ENCODE results near the gene BCL11A. TPM values are rescaled to one million over a fixed set of nuclear protein-coding genes. Genes with fewer than 3 reads are reported as not detected.
A peak's percentile ranks its signal among the peaks of the same experiment; 100 is the strongest.

The BCL11A gene
- total and polyA plus RNA-seq, 5 donors from 2014 or later = 0.17 to 2.0 (median 0.30) TPM; not detected in 1

GRCh38 chr2:60509066-60509465 is 44.4 kb downstream of the BCL11A start:
- Histone ChIP-seq H3K9me3 (ENCODE audit: control insufficient read depth in 2 of 2, low read length in 2 of 2) (no peaks in the 10 kb centered on the region), H3K4me3 (ENCODE audit: low read depth, low read length) (no peak overlapping the region), H3K27me3 (ENCODE audit: control insufficient read depth, insufficient read depth, low read length) (no peaks in the 10 kb centered on the region), H3K4me1 (ENCODE audit: control insufficient read depth, insufficient read depth, low read length, poor library complexity, severe bottlenecking) (no peaks in the 10 kb centered on the region), H3K36me3 (ENCODE audit: control insufficient read depth, insufficient read depth, low read length) (no peaks in the 10 kb centered on the region), H3K27ac (ENCODE audit: insufficient read depth, low read length, poor library complexity, severe bottlenecking) (no peak overlapping the region)
- DNase-seq (no peak), ATAC-seq (ENCODE audit: low read depth in 2 of 2) (no peak)
- Mint-ChIP-seq H3K9me3 (peaks cover 0 to 2% (median 0%) of the 10 kb centered on the region in 7 donors), H3K27me3 (peaks cover 30% of the 10 kb centered on the region), H3K4me3 (no peak overlapping the region), H3K27ac (no peak overlapping the region), H3K36me3 (no peaks in the 10 kb centered on the region), H3K4me1 (no peaks in the 10 kb centered on the region)

GRCh38 chr2:60508339-60508917 is 45.0 kb downstream of the BCL11A start:
- Mint-ChIP-seq H3K9me3 (peaks cover 0 to 2% (median 0%) of the 10 kb centered on the region in 7 donors), H3K27me3 (peaks cover 30% of the 10 kb centered on the region), H3K27ac (no peak overlapping the region), H3K4me1 (no peaks in the 10 kb centered on the region), H3K4me3 (no peak overlapping the region), H3K36me3 (no peaks in the 10 kb centered on the region)
- DNase-seq = no peak
- Histone ChIP-seq H3K9me3 (ENCODE audit: control insufficient read depth in 2 of 2, low read length in 2 of 2) (no peaks in the 10 kb centered on the region), H3K27ac (ENCODE audit: insufficient read depth, low read length, poor library complexity, severe bottlenecking) (no peak overlapping the region), H3K4me3 (ENCODE audit: low read depth, low read length) (no peak overlapping the region), H3K4me1 (ENCODE audit: control insufficient read depth, insufficient read depth, low read length, poor library complexity, severe bottlenecking) (no peaks in the 10 kb centered on the region), H3K27me3 (ENCODE audit: control insufficient read depth, insufficient read depth, low read length) (no peaks in the 10 kb centered on the region), H3K36me3 (ENCODE audit: control insufficient read depth, insufficient read depth, low read length) (no peaks in the 10 kb centered on the region)
- no peak for ATAC-seq (ENCODE audit: low read depth in 2 of 2)

GRCh38 chr2:60507211-60507965 is 46.1 kb downstream of the BCL11A start:
- no peaks in the 10 kb centered on the region for H3K4me1 Mint-ChIP-seq
- peaks cover 30% of the 10 kb centered on the region for H3K27me3 Mint-ChIP-seq
- DNase-seq (no peak), ATAC-seq (ENCODE audit: low read depth in 2 of 2) (no peak)
- H3K36me3 Mint-ChIP-seq = no peaks in the 10 kb centered on the region
- Histone ChIP-seq H3K27ac (ENCODE audit: insufficient read depth, low read length, poor library complexity, severe bottlenecking) (no peak overlapping the region), H3K4me3 (ENCODE audit: low read depth, low read length) (no peak overlapping the region), H3K9me3 (ENCODE audit: control insufficient read depth in 2 of 2, low read length in 2 of 2) (no peaks in the 10 kb centered on the region), H3K27me3 (ENCODE audit: control insufficient read depth, insufficient read depth, low read length) (no peaks in the 10 kb centered on the region), H3K36me3 (ENCODE audit: control insufficient read depth, insufficient read depth, low read length) (no peaks in the 10 kb centered on the region), H3K4me1 (ENCODE audit: control insufficient read depth, insufficient read depth, low read length, poor library complexity, severe bottlenecking) (no peaks in the 10 kb centered on the region)
- H3K27ac Mint-ChIP-seq = no peak overlapping the region
- peaks cover 0 to 2% (median 0%) of the 10 kb centered on the region in 7 donors for H3K9me3 Mint-ChIP-seq
- no peak overlapping the region for H3K4me3 Mint-ChIP-seq

GRCh38 chr2:60505880-60506260 is 47.6 kb downstream of the BCL11A start:
- Histone ChIP-seq H3K4me3 (ENCODE audit: low read depth, low read length) (no peak overlapping the region), H3K27me3 (ENCODE audit: control insufficient read depth, insufficient read depth, low read length) (no peaks in the 10 kb centered on the region), H3K36me3 (ENCODE audit: control insufficient read depth, insufficient read depth, low read length) (no peaks in the 10 kb centered on the region), H3K27ac (ENCODE audit: insufficient read depth, low read length, poor library complexity, severe bottlenecking) (no peak overlapping the region), H3K9me3 (ENCODE audit: control insufficient read depth in 2 of 2, low read length in 2 of 2) (no peaks in the 10 kb centered on the region), H3K4me1 (ENCODE audit: control insufficient read depth, insufficient read depth, low read length, poor library complexity, severe bottlenecking) (no peaks in the 10 kb centered on the region)
- H3K36me3 Mint-ChIP-seq = no peaks in the 10 kb centered on the region
- DNase-seq = no peak
- H3K9me3 Mint-ChIP-seq = peaks cover 0 to 2% (median 0%) of the 10 kb centered on the region in 7 donors
- no peaks in the 10 kb centered on the region for H3K4me1 Mint-ChIP-seq
- ATAC-seq (ENCODE audit: low read depth in 2 of 2) = no peak
- no peak overlapping the region for H3K4me3 Mint-ChIP-seq
- H3K27me3 Mint-ChIP-seq = peaks cover 30% of the 10 kb centered on the region
- no peak overlapping the region for H3K27ac Mint-ChIP-seq

GRCh38 chr2:60505240-60505879 is 48.1 kb downstream of the BCL11A start:
- Histone ChIP-seq H3K36me3 (ENCODE audit: control insufficient read depth, insufficient read depth, low read length) (no peaks in the 10 kb centered on the region), H3K27ac (ENCODE audit: insufficient read depth, low read length, poor library complexity, severe bottlenecking) (no peak overlapping the region), H3K27me3 (ENCODE audit: control insufficient read depth, insufficient read depth, low read length) (no peaks in the 10 kb centered on the region), H3K4me3 (ENCODE audit: low read depth, low read length) (no peak overlapping the region), H3K4me1 (ENCODE audit: control insufficient read depth, insufficient read depth, low read length, poor library complexity, severe bottlenecking) (no peaks in the 10 kb centered on the region), H3K9me3 (ENCODE audit: control insufficient read depth in 2 of 2, low read length in 2 of 2) (no peaks in the 10 kb centered on the region)
- H3K27me3 Mint-ChIP-seq = peaks cover 27% of the 10 kb centered on the region
- ATAC-seq (ENCODE audit: low read depth in 2 of 2) (no peak), DNase-seq (no peak)
- peaks cover 0 to under 1% (median 0%) of the 10 kb centered on the region in 7 donors for H3K9me3 Mint-ChIP-seq
- H3K4me1 Mint-ChIP-seq = no peaks in the 10 kb centered on the region
- no peaks in the 10 kb centered on the region for H3K36me3 Mint-ChIP-seq
- no peak overlapping the region for H3K4me3 Mint-ChIP-seq
- no peak overlapping the region for H3K27ac Mint-ChIP-seq

- H3K27ac Mint-ChIP-seq = no peak overlapping the region
- Histone ChIP-seq H3K4me3 (ENCODE audit: low read depth, low read length) (no peak overlapping the region), H3K27me3 (ENCODE audit: control insufficient read depth, insufficient read depth, low read length) (no peaks in the 10 kb centered on the region), H3K9me3 (ENCODE audit: control insufficient read depth in 2 of 2, low read length in 2 of 2) (no peaks in the 10 kb centered on the region), H3K4me1 (ENCODE audit: control insufficient read depth, insufficient read depth, low read length, poor library complexity, severe bottlenecking) (no peaks in the 10 kb centered on the region), H3K27ac (ENCODE audit: insufficient read depth, low read length, poor library complexity, severe bottlenecking) (no peak overlapping the region), H3K36me3 (ENCODE audit: control insufficient read depth, insufficient read depth, low read length) (no peaks in the 10 kb centered on the region)
- no peaks in the 10 kb centered on the region for H3K36me3 Mint-ChIP-seq
- ATAC-seq (ENCODE audit: low read depth in 2 of 2) = no peak
- no peak overlapping the region for H3K4me3 Mint-ChIP-seq
- H3K27me3 Mint-ChIP-seq = peaks cover 17% of the 10 kb centered on the region
- no peaks in the 10 kb centered on the region for H3K9me3 Mint-ChIP-seq
- H3K4me1 Mint-ChIP-seq = no peaks in the 10 kb centered on the region
- no peak for DNase-seq
These were observed 49.4 kb downstream of the BCL11A start for GRCh38 chr2:60504049-60504448.

- no peaks in the 10 kb centered on the region for H3K36me3 ChIP-seq (ENCODE audit: control insufficient read depth, insufficient read depth, low read length)
- DNase-seq = no peak
- H3K9me3 Mint-ChIP-seq = no peaks in the 10 kb centered on the region
- H3K4me1 ChIP-seq (ENCODE audit: control insufficient read depth, insufficient read depth, low read length, poor library complexity, severe bottlenecking) = no peaks in the 10 kb centered on the region
- no peaks in the 10 kb centered on the region for H3K4me1 Mint-ChIP-seq
- no peak overlapping the region for H3K4me3 ChIP-seq (ENCODE audit: low read depth, low read length)
- H3K27me3 ChIP-seq (ENCODE audit: control insufficient read depth, insufficient read depth, low read length) = no peaks in the 10 kb centered on the region
- H3K36me3 Mint-ChIP-seq = no peaks in the 10 kb centered on the region
- H3K9me3 ChIP-seq (ENCODE audit: control insufficient read depth in 2 of 2, low read length in 2 of 2) = no peaks in the 10 kb centered on the region
- ATAC-seq (ENCODE audit: low read depth in 2 of 2) = no peak
- peaks cover 17% of the 10 kb centered on the region for H3K27me3 Mint-ChIP-seq
- peak overlapping the region in 1 of 3 donors; percentile 57 for H3K27ac Mint-ChIP-seq
- no peak overlapping the region for H3K4me3 Mint-ChIP-seq
- no peak overlapping the region for H3K27ac ChIP-seq (ENCODE audit: insufficient read depth, low read length, poor library complexity, severe bottlenecking)
These were observed 51.3 kb downstream of the BCL11A start for GRCh38 chr2:60502144-60502543.

All from CD4-positive, CD25-positive, alpha-beta regulatory T cell (primary cell).